Muscle layer of colon (tissue), 2 donors: Measurements from ENCODE around the gene MOGAT3.
A peak's percentile ranks its signal among the peaks of the same experiment; 100 is the strongest.

Experiments used
- H3K27ac ChIP-seq: one replicate; pipeline ENCODE4 v1.7.0; 2013; ENCODE audit warnings: low read depth, mild to moderate bottlenecking, low read length, moderate library complexity
- H3K27me3 ChIP-seq, 2 donors: one replicate each; pipeline ENCODE4 v1.7.0; 2013; ENCODE audit warnings: low read length in 2 of 2, mild to moderate bottlenecking in 2 of 2; ENCODE audit not compliant: insufficient read depth in 2 of 2, control insufficient read depth in 1 of 2
- H3K36me3 ChIP-seq: one replicate; pipeline ENCODE4 v1.7.0; 2013; ENCODE audit warnings: mild to moderate bottlenecking, low read length; ENCODE audit not compliant: insufficient read depth
- H3K4me1 ChIP-seq: one replicate; pipeline ENCODE4 v1.7.0; 2013; ENCODE audit warnings: mild to moderate bottlenecking, low read length; ENCODE audit not compliant: insufficient read depth
- H3K4me3 ChIP-seq, 2 donors: one replicate each; pipeline ENCODE4 v1.7.0; 2013; ENCODE audit warnings: low read length in 2 of 2, low read depth in 1 of 2, mild to moderate bottlenecking in 1 of 2, moderate library complexity in 1 of 2
- H3K9ac ChIP-seq: one replicate; pipeline ENCODE4 v1.7.0; 2013; ENCODE audit warnings: low read length
- H3K9me3 ChIP-seq: one replicate; pipeline ENCODE4 v1.7.0; 2013; ENCODE audit warnings: mild to moderate bottlenecking, low read length
- donor health status: abdominal sarcoma.
- donor health status: Adenocarcinoma of cecum.

MOGAT3 gene

GRCh38 chr7:101161692-101162471 is 39.0 kb downstream of the MOGAT3 start:
- Histone ChIP-seq H3K9me3 (no peaks in the 10 kb centered on the region), H3K36me3 (peaks cover 22% of the 10 kb centered on the region), H3K9ac (no peak overlapping the region), H3K27ac (no peak overlapping the region), H3K4me3 (no peak overlapping the region), H3K27me3 (peaks cover 23 to 57% of the 10 kb centered on the region in 2 donors), H3K4me1 (peaks cover 11% of the 10 kb centered on the region)

DNA sequence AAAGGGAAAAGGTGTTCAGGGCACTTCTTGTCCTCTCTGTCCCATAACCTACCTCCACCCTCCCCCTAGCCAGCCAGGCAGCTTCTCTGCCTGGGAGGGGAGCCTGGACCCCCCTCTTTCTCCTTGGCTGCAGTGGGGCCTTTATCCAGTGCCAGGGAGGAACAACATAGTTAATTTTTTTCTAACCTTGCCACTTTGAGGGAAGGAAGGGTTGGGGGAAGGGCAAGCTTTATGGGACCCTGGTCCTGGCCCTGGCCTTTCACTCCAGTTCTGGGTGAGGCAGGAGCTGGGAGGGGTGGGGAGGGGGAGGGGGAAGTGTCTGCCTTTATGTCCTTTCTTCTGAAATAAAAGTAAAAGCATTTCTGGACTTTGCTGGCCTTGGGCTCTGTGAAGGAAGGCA is 39.9 kb downstream of the MOGAT3 start:
- Histone ChIP-seq H3K4me1 (peaks cover 9% of the 10 kb centered on the region), H3K27me3 (peaks cover 20 to 48% of the 10 kb centered on the region in 2 donors), H3K9ac (no peak overlapping the region), H3K9me3 (no peaks in the 10 kb centered on the region), H3K36me3 (peaks cover 22% of the 10 kb centered on the region), H3K27ac (no peak overlapping the region), H3K4me3 (no peak overlapping the region)

GRCh38 chr7:101159696-101160674 is 40.9 kb downstream of the MOGAT3 start:
- no peak overlapping the region for H3K9ac ChIP-seq
- peaks cover 11% of the 10 kb centered on the region for H3K4me1 ChIP-seq
- H3K27ac ChIP-seq: no peak overlapping the region
- no peaks in the 10 kb centered on the region for H3K9me3 ChIP-seq
- H3K36me3 ChIP-seq: peaks cover 22% of the 10 kb centered on the region
- peaks cover 15 to 39% of the 10 kb centered on the region in 2 donors for H3K27me3 ChIP-seq
- H3K4me3 ChIP-seq: no peak overlapping the region

DNA sequence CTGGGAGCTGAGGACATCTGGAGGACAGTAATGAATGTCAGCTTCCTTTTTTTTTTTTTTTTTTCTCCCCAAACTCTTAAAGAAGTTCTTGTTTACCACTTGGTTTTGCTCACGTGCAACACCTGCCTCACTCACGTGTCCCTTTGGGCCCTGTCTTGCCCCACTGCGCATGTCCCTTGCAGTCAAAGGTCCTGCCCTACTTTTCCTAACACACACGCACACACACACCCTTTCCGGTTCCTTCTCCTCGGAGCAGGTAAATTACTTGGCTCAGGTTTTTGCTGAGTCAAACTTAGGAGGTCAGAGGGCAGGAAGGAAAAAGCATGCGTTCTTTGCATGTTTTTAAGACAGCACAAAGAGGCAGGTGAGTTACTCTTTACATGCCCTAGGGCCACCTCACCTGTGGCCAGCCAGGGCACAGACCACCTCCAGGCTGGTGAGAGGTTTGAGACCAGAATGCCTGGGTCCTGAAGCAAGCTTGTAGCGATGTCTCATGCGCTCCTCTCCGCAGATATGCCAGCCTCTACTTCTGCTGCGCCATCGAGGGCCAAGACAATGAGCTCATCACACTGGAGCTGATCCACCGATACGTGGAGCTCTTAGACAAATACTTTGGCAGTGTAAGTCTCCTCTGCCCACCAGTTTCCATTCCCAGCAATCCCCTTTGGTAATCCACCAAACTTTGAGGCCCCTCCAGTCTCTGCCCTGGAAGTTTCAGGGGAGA is 43.8 kb downstream of the MOGAT3 start:
- peaks cover 10% of the 10 kb centered on the region for H3K4me1 ChIP-seq
- no peak overlapping the region for H3K9ac ChIP-seq
- H3K27ac ChIP-seq: no peak overlapping the region
- H3K36me3 ChIP-seq: peaks cover 22% of the 10 kb centered on the region
- H3K4me3 ChIP-seq: no peak overlapping the region
- H3K9me3 ChIP-seq: no peaks in the 10 kb centered on the region
- H3K27me3 ChIP-seq: peaks cover 2 to 10% of the 10 kb centered on the region in 2 donors

DNA sequence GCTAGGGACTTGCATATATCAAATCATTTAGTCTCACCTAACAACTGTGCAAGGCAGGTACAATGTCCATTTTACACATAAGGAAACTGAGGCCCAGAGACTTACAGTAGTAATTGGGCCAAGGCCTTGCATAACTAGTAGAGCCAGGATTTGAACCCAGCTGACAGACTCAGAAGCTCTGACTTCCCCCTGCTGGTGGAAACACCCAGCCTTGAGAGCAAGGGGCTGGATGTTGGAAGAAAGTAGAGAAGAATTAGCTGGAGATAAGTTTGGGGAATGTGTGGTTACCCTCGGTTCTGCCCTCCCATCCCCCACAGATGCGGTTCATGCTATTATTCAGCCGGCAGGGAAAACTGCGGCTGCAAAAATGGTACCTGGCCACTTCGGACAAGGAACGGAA is 44.6 kb downstream of the MOGAT3 start:
- Histone ChIP-seq H3K9me3 (no peaks in the 10 kb centered on the region), H3K4me3 (no peak overlapping the region), H3K27me3 (peaks cover 0 to 5% of the 10 kb centered on the region in 2 donors), H3K36me3 (peaks cover 20% of the 10 kb centered on the region), H3K4me1 (peaks cover 10% of the 10 kb centered on the region), H3K9ac (no peak overlapping the region), H3K27ac (no peak overlapping the region)

DNA sequence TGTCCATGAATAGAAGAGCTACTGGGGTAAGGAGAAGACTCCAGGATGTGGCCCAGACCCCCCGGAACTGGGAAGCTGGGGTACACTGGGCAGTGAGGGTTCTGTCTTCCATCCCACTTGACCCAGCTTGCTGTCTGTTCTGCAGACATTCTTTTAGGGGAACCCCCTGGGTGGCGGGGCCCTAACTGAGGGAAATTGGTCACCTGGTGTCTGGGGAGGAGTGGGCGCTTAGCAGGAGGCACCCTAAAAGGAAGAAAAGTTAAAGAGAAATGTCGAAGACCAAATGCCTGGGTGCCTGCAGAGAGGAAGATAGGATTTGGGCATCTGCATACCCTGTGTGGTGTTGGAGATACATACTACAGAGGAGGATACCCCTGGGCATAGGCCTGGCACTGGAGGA is 45.5 kb downstream of the MOGAT3 start:
- Histone ChIP-seq H3K4me1 (peaks cover 10% of the 10 kb centered on the region), H3K27me3 (peaks cover 0 to 5% of the 10 kb centered on the region in 2 donors), H3K9me3 (no peaks in the 10 kb centered on the region), H3K36me3 (peaks cover 17% of the 10 kb centered on the region), H3K27ac (no peak overlapping the region), H3K9ac (no peak overlapping the region), H3K4me3 (peak overlapping the region; percentile 66 to 75)

DNA sequence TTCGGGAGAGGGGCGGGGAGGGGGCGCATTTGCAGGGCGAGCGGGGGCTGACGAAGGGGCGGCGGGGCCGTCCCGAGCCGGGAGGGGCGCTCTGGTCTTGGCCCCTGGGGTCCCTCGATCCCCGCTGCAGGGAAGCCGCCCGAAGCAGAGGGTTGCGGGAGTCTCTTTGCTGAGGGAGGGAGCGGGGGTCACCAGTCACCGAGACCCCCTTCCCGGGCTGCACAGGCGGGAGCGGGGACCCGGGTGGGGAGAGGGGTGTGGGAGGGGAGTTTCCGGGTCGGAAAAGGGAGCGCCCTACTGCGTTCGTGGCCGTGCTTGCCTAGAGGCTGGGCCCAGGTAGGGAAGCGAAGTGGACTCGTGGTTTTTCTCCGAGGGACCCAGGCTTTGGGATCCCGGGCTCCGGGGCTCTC is 46.1 kb downstream of the MOGAT3 start:
- no peaks in the 10 kb centered on the region for H3K9me3 ChIP-seq
- H3K4me1 ChIP-seq: peaks cover 10% of the 10 kb centered on the region
- H3K27ac ChIP-seq: peak overlapping the region; percentile 42
- H3K27me3 ChIP-seq: peaks cover 0 to 5% of the 10 kb centered on the region in 2 donors
- no peak overlapping the region for H3K9ac ChIP-seq
- H3K4me3 ChIP-seq: peak overlapping the region; percentile 66 to 75
- peaks cover 13% of the 10 kb centered on the region for H3K36me3 ChIP-seq

GRCh38 chr7:101153969-101154692 is 46.7 kb downstream of the MOGAT3 start, which contains the start of gene AP1S1:
TSS of gene AP1S1 (plus strand) at chr7:101154476. CDS start at chr7:101154515, 39 bp downstream.
- H3K36me3 ChIP-seq: peaks cover 13% of the 10 kb centered on the region
- peak within 1 kb of the TSS; percentile 42 for H3K27ac ChIP-seq
- no peak within 1 kb of the TSS for H3K9ac ChIP-seq
- no peaks in the 10 kb centered on the region for H3K9me3 ChIP-seq
- peaks cover 10% of the 10 kb centered on the region for H3K4me1 ChIP-seq
- peaks cover 0 to 5% of the 10 kb centered on the region in 2 donors for H3K27me3 ChIP-seq
- peak within 1 kb of the TSS; percentile 66 to 75 for H3K4me3 ChIP-seq

- Histone ChIP-seq H3K4me1 (peaks cover 10% of the 10 kb centered on the region), H3K9me3 (no peaks in the 10 kb centered on the region), H3K27ac (no peak overlapping the region), H3K4me3 (no peak overlapping the region), H3K9ac (no peak overlapping the region), H3K36me3 (no peaks in the 10 kb centered on the region), H3K27me3 (peaks cover 0 to 7% of the 10 kb centered on the region in 2 donors)
Measured at GRCh38 chr7:101151908-101152651, 48.8 kb downstream of the MOGAT3 start.
